GM23338 (cell line): ENCODE data around the gene GRID1. TPM values are rescaled to one million over a fixed set of nuclear protein-coding genes. Genes with fewer than 3 reads are reported as not detected.

ENCODE experiments used
- ATAC-seq: fragments of 200-7000 bp; cut with Tn5 transposase; 3 replicates; pipeline ENCODE4 v1.9.1; 2020
- DNase-seq: peaks from one replicate; pipeline ENCODE4 v3.0.0-alpha.2; 2015; ENCODE audit warnings: low spot score
- H2AFZ ChIP-seq: fragments of 200-600 bp; sonication (generic); 2 replicates; pipeline ENCODE4 v1.8.0; 2016; ENCODE audit warnings: antibody characterized with exemption, mild to moderate bottlenecking, moderate library complexity
- H3F3A ChIP-seq: fragments of 200-600 bp; sonication (generic); replicated peaks from 2 replicates; pipeline ENCODE4 v1.8.0; 2017; ENCODE audit warnings: antibody characterized with exemption, mixed run types, low read depth
- H3K27ac ChIP-seq: fragments of 200-600 bp; sonication (generic); 2 replicates; pipeline ENCODE4 v1.6.1; 2016; ENCODE audit warnings: low read depth
- H3K27me3 ChIP-seq: fragments of 200-600 bp; sonication (generic); 2 replicates; pipeline ENCODE4 v1.8.0; 2016; ENCODE audit warnings: mild to moderate bottlenecking, mixed run types, moderate library complexity; ENCODE audit not compliant: insufficient read depth
- H3K36me3 ChIP-seq: fragments of 200-600 bp; sonication (generic); 2 replicates; pipeline ENCODE4 v1.8.0; 2016; ENCODE audit warnings: mild to moderate bottlenecking; ENCODE audit not compliant: insufficient read depth
- H3K4me1 ChIP-seq: fragments of 200-600 bp; sonication (generic); 2 replicates; pipeline ENCODE4 v1.8.0; 2016; ENCODE audit warnings: mild to moderate bottlenecking, moderate library complexity; ENCODE audit not compliant: insufficient read depth
- H3K4me2 ChIP-seq: fragments of 200-600 bp; sonication (generic); 2 replicates; pipeline ENCODE4 v1.7.1; 2017; ENCODE audit warnings: mixed run types
- H3K4me3 ChIP-seq: fragments of 200-600 bp; sonication (generic); 2 replicates; pipeline ENCODE4 v1.6.1; 2016; ENCODE audit warnings: mixed run types
- H3K79me2 ChIP-seq: fragments of 200-600 bp; sonication (generic); replicated peaks from 2 replicates; pipeline ENCODE4 v1.8.0; 2017; ENCODE audit warnings: mild to moderate bottlenecking; ENCODE audit not compliant: insufficient read depth
- H3K9me2 ChIP-seq: fragments of 200-600 bp; sonication (generic); 2 replicates; pipeline ENCODE4 v1.8.0; 2017; ENCODE audit not compliant: insufficient read depth
- H4K20me1 ChIP-seq: fragments of 200-600 bp; sonication (generic); replicated peaks from 2 replicates; pipeline ENCODE4 v1.8.0; 2017; ENCODE audit warnings: mild to moderate bottlenecking; ENCODE audit not compliant: insufficient read depth
- H3K27ac Mint-ChIP-seq: 2 replicates; pipeline ENCODE4 v1.8.0; 2020; ENCODE audit warnings: inconsistent platforms, mild to moderate bottlenecking, moderate library complexity, mixed read lengths
- H3K27me3 Mint-ChIP-seq: 3 replicates; pipeline ENCODE4 v1.8.0; 2022; ENCODE audit warnings: low read depth, mild to moderate bottlenecking, moderate library complexity, mixed read lengths, inconsistent platforms; ENCODE audit not compliant: insufficient read depth, poor library complexity
- H3K36me3 Mint-ChIP-seq: 3 replicates; pipeline ENCODE4 v1.8.0; 2021; ENCODE audit warnings: low read depth, mild to moderate bottlenecking, inconsistent platforms, moderate library complexity, mixed read lengths
- H3K4me1 Mint-ChIP-seq: 3 replicates; pipeline ENCODE4 v1.8.0; 2020; ENCODE audit warnings: mild to moderate bottlenecking, inconsistent platforms, mixed read lengths
- H3K4me3 Mint-ChIP-seq: 3 replicates; pipeline ENCODE4 v1.8.0; 2021; ENCODE audit warnings: moderate library complexity, mild to moderate bottlenecking, inconsistent platforms, mixed read lengths
- H3K9me3 Mint-ChIP-seq: 3 replicates; pipeline ENCODE4 v1.8.0; 2020; ENCODE audit warnings: moderate library complexity, mild to moderate bottlenecking, inconsistent platforms, mixed read lengths
- CREB1 ChIP-seq: fragments of 250-450 bp; sonication (Bioruptor Pico); IDR thresholded peaks from 2 replicates; pipeline ENCODE4 v1.5.0; 2020; ENCODE audit warnings: low read depth, mild to moderate bottlenecking, moderate library complexity
- EZH2 ChIP-seq: fragments of 200-600 bp; sonication (generic); IDR thresholded peaks from one replicate; pipeline ENCODE4 v1.8.0; 2017; ENCODE audit warnings: antibody characterized with exemption, mild to moderate bottlenecking, low read depth; ENCODE audit not compliant: unreplicated experiment
- EZH2phosphoT487 ChIP-seq: fragments of 200-600 bp; sonication (generic); IDR thresholded peaks from one replicate; pipeline ENCODE4 v1.8.1; 2018; ENCODE audit warnings: antibody characterized with exemption; ENCODE audit not compliant: unreplicated experiment
- JUNB ChIP-seq: IDR thresholded peaks from one replicate; pipeline ENCODE4 v1.6.1; 2016; ENCODE audit warnings: antibody characterized with exemption; ENCODE audit not compliant: unreplicated experiment
- NANOG ChIP-seq: IDR thresholded peaks from 2 replicates; pipeline ENCODE4 v1.6.1; 2016; ENCODE audit warnings: antibody characterized with exemption, borderline replicate concordance
- POLR2AphosphoS5 ChIP-seq: IDR thresholded peaks from 2 replicates; pipeline ENCODE4 v1.6.1; 2016; ENCODE audit warnings: antibody characterized with exemption, low read depth
- ZNF114 ChIP-seq: fragments of 250-450 bp; sonication (Bioruptor Pico); IDR thresholded peaks from 2 replicates; pipeline ENCODE4 v1.5.0; 2020; ENCODE audit warnings: mild to moderate bottlenecking, moderate library complexity
- ZNF331 ChIP-seq: fragments of 250-450 bp; sonication (Bioruptor Pico); IDR thresholded peaks from 2 replicates; pipeline ENCODE4 v1.5.0; 2020; ENCODE audit warnings: low read depth, mild to moderate bottlenecking, moderate library complexity
- polyA plus RNA-seq: library from polyadenylated mRNA; unstranded; fragments of >200 nt; fragmentation: Nextera tagmentation; extraction: Ambion mirVana; gene quantifications from 2 replicates; pipeline ENCODE4 v1.2.1, GENCODE V29; 2016
- total RNA-seq: library from RNA; depleted of rRNA; stranded (reverse); fragments of >200 nt; shearing (Covaris generic); gene quantifications from 2 replicates; pipeline ENCODE4 v1.2.3, GENCODE V29; 2014
- TF ChIP-seq, protein P1 (sequence below): fragments of 250-450 bp; sonication (Bioruptor Pico); IDR thresholded peaks from 2 replicates; pipeline ENCODE4 v1.5.0; 2020; ENCODE audit warnings: mild to moderate bottlenecking, moderate library complexity
- TF ChIP-seq, protein P2 (sequence below): IDR thresholded peaks from 2 replicates; pipeline ENCODE4 v1.6.1; 2016; ENCODE audit warnings: antibody characterized with exemption

Gene GRID1
- total and polyA plus RNA-seq, 2 experiments from 2014 or later = 0.14 to 0.15 TPM

DNA sequence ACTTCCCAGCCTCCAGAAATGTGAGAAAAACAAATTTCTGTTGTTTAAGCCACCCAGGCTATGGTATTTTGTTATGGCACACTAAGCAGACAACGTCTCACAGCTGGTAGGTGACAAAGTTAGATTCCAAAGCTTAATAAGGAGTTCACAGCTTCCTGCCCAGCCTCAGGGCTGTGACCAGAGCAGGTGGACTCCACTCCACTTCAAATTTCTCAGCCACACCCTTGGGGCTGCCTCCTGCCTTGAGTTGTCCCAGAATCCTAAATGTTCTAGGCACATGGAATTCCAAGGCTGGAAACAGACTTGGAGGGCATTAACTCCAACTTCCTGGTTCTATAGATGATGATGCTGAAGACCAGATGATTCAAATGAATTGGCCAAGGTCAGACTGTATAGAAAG, 310.7 kb downstream of the GRID1 start (continued):
- TF ChIP-seq, protein P1, sequence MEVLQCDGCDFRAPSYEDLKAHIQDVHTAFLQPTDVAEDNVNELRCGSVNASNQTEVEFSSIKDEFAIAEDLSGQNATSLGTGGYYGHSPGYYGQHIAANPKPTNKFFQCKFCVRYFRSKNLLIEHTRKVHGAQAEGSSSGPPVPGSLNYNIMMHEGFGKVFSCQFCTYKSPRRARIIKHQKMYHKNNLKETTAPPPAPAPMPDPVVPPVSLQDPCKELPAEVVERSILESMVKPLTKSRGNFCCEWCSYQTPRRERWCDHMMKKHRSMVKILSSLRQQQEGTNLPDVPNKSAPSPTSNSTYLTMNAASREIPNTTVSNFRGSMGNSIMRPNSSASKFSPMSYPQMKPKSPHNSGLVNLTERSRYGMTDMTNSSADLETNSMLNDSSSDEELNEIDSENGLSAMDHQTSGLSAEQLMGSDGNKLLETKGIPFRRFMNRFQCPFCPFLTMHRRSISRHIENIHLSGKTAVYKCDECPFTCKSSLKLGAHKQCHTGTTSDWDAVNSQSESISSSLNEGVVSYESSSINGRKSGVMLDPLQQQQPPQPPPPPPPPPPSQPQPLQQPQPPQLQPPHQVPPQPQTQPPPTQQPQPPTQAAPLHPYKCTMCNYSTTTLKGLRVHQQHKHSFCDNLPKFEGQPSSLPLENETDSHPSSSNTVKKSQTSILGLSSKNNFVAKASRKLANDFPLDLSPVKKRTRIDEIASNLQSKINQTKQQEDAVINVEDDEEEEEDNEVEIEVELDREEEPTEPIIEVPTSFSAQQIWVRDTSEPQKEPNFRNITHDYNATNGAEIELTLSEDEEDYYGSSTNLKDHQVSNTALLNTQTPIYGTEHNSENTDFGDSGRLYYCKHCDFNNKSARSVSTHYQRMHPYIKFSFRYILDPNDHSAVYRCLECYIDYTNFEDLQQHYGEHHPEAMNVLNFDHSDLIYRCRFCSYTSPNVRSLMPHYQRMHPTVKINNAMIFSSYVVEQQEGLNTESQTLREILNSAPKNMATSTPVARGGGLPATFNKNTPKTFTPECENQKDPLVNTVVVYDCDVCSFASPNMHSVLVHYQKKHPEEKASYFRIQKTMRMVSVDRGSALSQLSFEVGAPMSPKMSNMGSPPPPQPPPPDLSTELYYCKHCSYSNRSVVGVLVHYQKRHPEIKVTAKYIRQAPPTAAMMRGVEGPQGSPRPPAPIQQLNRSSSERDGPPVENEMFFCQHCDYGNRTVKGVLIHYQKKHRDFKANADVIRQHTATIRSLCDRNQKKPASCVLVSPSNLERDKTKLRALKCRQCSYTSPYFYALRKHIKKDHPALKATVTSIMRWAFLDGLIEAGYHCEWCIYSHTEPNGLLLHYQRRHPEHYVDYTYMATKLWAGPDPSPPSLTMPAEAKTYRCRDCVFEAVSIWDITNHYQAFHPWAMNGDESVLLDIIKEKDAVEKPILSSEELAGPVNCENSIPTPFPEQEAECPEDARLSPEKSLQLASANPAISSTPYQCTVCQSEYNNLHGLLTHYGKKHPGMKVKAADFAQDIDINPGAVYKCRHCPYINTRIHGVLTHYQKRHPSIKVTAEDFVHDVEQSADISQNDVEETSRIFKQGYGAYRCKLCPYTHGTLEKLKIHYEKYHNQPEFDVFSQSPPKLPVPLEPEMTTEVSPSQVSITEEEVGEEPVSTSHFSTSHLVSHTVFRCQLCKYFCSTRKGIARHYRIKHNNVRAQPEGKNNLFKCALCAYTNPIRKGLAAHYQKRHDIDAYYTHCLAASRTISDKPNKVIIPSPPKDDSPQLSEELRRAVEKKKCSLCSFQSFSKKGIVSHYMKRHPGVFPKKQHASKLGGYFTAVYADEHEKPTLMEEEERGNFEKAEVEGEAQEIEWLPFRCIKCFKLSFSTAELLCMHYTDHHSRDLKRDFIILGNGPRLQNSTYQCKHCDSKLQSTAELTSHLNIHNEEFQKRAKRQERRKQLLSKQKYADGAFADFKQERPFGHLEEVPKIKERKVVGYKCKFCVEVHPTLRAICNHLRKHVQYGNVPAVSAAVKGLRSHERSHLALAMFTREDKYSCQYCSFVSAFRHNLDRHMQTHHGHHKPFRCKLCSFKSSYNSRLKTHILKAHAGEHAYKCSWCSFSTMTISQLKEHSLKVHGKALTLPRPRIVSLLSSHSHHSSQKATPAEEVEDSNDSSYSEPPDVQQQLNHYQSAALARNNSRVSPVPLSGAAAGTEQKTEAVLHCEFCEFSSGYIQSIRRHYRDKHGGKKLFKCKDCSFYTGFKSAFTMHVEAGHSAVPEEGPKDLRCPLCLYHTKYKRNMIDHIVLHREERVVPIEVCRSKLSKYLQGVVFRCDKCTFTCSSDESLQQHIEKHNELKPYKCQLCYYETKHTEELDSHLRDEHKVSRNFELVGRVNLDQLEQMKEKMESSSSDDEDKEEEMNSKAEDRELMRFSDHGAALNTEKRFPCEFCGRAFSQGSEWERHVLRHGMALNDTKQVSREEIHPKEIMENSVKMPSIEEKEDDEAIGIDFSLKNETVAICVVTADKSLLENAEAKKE (CRISPR knock-in tag) = no peak
- TF ChIP-seq JUNB = no peak

DNA sequence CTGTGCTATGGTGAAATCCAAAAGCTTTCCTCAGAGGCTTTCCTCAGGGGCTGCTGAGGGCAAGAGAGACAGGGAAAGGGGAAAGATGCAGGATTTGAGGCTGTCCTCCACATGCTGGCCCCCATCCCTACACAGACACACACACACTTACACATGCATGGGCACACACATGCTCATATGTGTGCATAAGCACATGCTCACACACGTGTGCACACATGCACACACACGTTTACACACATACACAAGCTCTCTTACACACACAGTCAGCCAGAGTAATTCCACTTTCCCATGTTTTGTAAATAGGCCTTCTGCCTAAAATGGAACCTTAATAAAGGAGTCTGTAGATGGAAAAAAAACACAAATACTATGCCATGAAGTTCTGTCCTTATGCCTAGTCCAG, 312.9 kb downstream of the GRID1 start:
- Histone ChIP-seq H3K79me2 (no peaks in the 10 kb centered on the region), H3K4me3 (no peak overlapping the region), H3K27me3 (no peaks in the 10 kb centered on the region), H3K4me2 (no peak overlapping the region), H3K4me1 (no peaks in the 10 kb centered on the region), H3K36me3 (no peaks in the 10 kb centered on the region), H3K27ac (no peak overlapping the region), H3F3A (no peaks in the 10 kb centered on the region), H2AFZ (no peak overlapping the region), H4K20me1 (no peaks in the 10 kb centered on the region), H3K9me2 (no peaks in the 10 kb centered on the region)
- Mint-ChIP-seq H3K4me1 (no peaks in the 10 kb centered on the region), H3K9me3 (peaks cover 71% of the 10 kb centered on the region), H3K27ac (no peak overlapping the region), H3K36me3 (peaks cover 5% of the 10 kb centered on the region; the same call in 2 of the 3 replicates), H3K4me3 (no peak overlapping the region), H3K27me3 (no peaks in the 10 kb centered on the region)
- TF ChIP-seq ZNF331 (CRISPR knock-in tag) (no peak), ZNF114 (CRISPR knock-in tag) (no peak), POLR2AphosphoS5 (no peak), CREB1 (CRISPR knock-in tag) (no peak), EZH2phosphoT487 (no peak), JUNB (no peak), EZH2 (no peak), NANOG (no peak)
- TF ChIP-seq, protein P2, sequence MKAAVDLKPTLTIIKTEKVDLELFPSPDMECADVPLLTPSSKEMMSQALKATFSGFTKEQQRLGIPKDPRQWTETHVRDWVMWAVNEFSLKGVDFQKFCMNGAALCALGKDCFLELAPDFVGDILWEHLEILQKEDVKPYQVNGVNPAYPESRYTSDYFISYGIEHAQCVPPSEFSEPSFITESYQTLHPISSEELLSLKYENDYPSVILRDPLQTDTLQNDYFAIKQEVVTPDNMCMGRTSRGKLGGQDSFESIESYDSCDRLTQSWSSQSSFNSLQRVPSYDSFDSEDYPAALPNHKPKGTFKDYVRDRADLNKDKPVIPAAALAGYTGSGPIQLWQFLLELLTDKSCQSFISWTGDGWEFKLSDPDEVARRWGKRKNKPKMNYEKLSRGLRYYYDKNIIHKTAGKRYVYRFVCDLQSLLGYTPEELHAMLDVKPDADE = no peak
- TF ChIP-seq, protein P1 (CRISPR knock-in tag) = no peak
- no peak for DNase-seq
- no peak for ATAC-seq
